ES-I3 (cell line): ENCODE measurements around the gene WDR36.

Experiments
- H3K36me3 ChIP-seq: 2 replicates; pipeline ENCODE4 v1.6.1; 2013; ENCODE audit warnings: mild to moderate bottlenecking, low read length, control low read depth, moderate library complexity; ENCODE audit not compliant: insufficient read depth
- H3K4me1 ChIP-seq: 2 replicates; pipeline ENCODE4 v1.6.1; 2013; ENCODE audit warnings: mild to moderate bottlenecking, control low read depth, low read length; ENCODE audit not compliant: insufficient read depth
- H3K9ac ChIP-seq: 2 replicates; pipeline ENCODE4 v1.6.1; 2013; ENCODE audit warnings: low read depth, mild to moderate bottlenecking, low read length, moderate library complexity
- H3K9me3 ChIP-seq: 2 replicates; pipeline ENCODE4 v1.6.1; 2013; ENCODE audit warnings: mild to moderate bottlenecking, low read length, moderate library complexity; ENCODE audit not compliant: control insufficient read depth, insufficient read depth

Gene WDR36

DNA sequence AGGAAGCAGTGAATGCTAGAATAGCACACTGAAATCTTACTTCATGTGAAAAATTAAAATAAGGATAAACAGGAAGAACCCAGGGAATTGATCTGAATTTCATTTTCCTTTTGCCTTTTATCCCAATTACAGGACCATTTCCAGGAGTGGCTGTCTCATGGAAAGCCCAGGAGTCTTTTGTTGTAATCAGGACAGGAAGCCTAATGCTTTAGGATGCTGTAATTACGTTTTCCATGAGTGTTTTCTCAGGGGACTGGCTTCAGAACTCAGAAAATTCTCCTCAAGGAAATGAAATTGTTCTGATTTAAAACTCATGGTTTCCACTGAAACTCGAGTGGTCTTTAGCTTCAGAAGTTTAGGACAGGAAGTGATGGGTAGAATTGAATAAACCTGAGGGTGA, 75.4 kb downstream of the WDR36 start:
- Histone ChIP-seq H3K4me1 (no peaks in the 10 kb centered on the region; the same call in none of the 2 replicates), H3K36me3 (no peaks in the 10 kb centered on the region), H3K9me3 (no peaks in the 10 kb centered on the region), H3K9ac (no peak overlapping the region)

- no peaks in the 10 kb centered on the region; the same call in none of the 2 replicates for H3K4me1 ChIP-seq
- H3K9ac ChIP-seq: no peak overlapping the region
- H3K9me3 ChIP-seq: no peaks in the 10 kb centered on the region
- no peaks in the 10 kb centered on the region for H3K36me3 ChIP-seq
Observed at GRCh38 chr5:111168608-111169007, 76.5 kb downstream of the WDR36 start.

GRCh38 chr5:111169269-111169668, 77.1 kb downstream of the WDR36 start:
- H3K9me3 ChIP-seq: no peaks in the 10 kb centered on the region
- H3K4me1 ChIP-seq: no peaks in the 10 kb centered on the region; the same call in none of the 2 replicates
- H3K36me3 ChIP-seq: no peaks in the 10 kb centered on the region
- no peak overlapping the region for H3K9ac ChIP-seq

GRCh38 chr5:111170279-111170678, 78.1 kb downstream of the WDR36 start:
- Histone ChIP-seq H3K9me3 (no peaks in the 10 kb centered on the region), H3K9ac (no peak overlapping the region), H3K36me3 (no peaks in the 10 kb centered on the region), H3K4me1 (no peaks in the 10 kb centered on the region; the same call in none of the 2 replicates)

GRCh38 chr5:111172504-111172903, 80.4 kb downstream of the WDR36 start:
- Histone ChIP-seq H3K4me1 (no peaks in the 10 kb centered on the region; the same call in 1 of the 2 replicates), H3K9me3 (no peaks in the 10 kb centered on the region), H3K9ac (no peak overlapping the region), H3K36me3 (no peaks in the 10 kb centered on the region)

- no peaks in the 10 kb centered on the region; the same call in 1 of the 2 replicates for H3K4me1 ChIP-seq
- H3K36me3 ChIP-seq: no peaks in the 10 kb centered on the region
- no peak overlapping the region for H3K9ac ChIP-seq
- no peaks in the 10 kb centered on the region for H3K9me3 ChIP-seq
Observed at GRCh38 chr5:111173476-111173875, 81.3 kb downstream of the WDR36 start.
